Measurements from ENCODE around the gene CD36. TPM values are rescaled to one million over a fixed set of nuclear protein-coding genes. Genes with fewer than 3 reads are reported as not detected.

The CD36 gene
- total RNA-seq, 2 experiments from 2014 or later, result not detected

GRCh38 chr7:80611353-80611752 is 27.1 kb upstream of the CD36 start:
- CTCF ChIA-PET, result no interaction called here
- Mint-ChIP-seq H3K36me3 (ENCODE audit: low read depth) (no peaks in the 10 kb centered on the region), H3K4me3 (no peak overlapping the region), H3K4me1 (ENCODE audit: low read depth) (no peaks in the 10 kb centered on the region), H3K27ac (no peak overlapping the region), H3K27me3 (ENCODE audit: low read depth) (peaks cover 4% of the 10 kb centered on the region), H3K9me3 (no peaks in the 10 kb centered on the region)
- DNase-seq, result no peak
- intact Hi-C loops (cut with micrococcal nuclease), result no loop called here

- DNase-seq, result no peak
- Mint-ChIP-seq H3K27ac (no peak overlapping the region), H3K4me3 (no peak overlapping the region), H3K9me3 (no peaks in the 10 kb centered on the region), H3K27me3 (ENCODE audit: low read depth) (peaks cover 4% of the 10 kb centered on the region), H3K4me1 (ENCODE audit: low read depth) (no peaks in the 10 kb centered on the region), H3K36me3 (ENCODE audit: low read depth) (no peaks in the 10 kb centered on the region)
- CTCF ChIA-PET, result no interaction called here
- intact Hi-C loops (cut with micrococcal nuclease), result no loop called here
These were observed 26.7 kb upstream of the CD36 start for GRCh38 chr7:80611779-80612178.

DNA sequence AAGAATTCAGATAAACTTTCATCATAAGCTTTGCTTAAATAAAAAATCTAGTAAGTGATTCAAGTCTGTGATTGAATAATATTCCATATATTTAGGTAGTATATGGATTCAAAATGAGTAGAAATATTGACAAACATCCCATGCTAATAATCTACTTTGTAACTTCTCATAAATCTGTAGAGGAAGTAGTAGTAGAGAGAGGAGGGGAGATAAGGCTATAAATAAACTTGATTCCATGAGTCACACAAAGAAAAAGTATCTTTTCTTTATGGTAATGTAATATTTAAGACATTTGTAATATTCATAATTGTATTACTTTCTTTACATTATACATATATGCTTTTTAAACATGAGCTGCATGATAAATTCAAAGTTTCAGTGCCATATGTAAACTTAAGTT is 25.6 kb upstream of the CD36 start:
- peaks cover 1% of the 10 kb centered on the region for H3K27me3 Mint-ChIP-seq (ENCODE audit: low read depth)
- CTCF ChIA-PET, result no interaction called here

DNA sequence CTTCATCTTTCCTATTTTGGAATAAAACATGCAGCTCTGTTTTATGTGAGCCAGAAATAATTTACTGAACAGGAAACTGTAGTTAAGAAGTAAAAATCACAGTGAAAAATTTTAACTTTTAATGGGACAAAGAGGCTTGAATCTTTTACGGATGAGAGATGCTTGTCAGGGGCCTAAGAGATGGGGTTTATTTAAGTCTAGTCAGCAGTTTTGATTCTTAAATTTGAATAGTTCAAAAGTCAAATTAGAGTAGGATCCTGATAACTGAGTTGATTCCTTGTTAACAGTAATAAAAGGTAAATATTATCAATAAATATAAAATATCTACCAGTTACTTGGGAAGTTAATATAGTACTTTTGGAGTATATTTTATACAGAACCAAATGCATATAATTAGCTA is 24.9 kb upstream of the CD36 start:
- Mint-ChIP-seq H3K4me3 (no peak overlapping the region), H3K27ac (no peak overlapping the region), H3K9me3 (no peaks in the 10 kb centered on the region), H3K36me3 (ENCODE audit: low read depth) (no peaks in the 10 kb centered on the region), H3K27me3 (ENCODE audit: low read depth) (peaks cover 1% of the 10 kb centered on the region), H3K4me1 (ENCODE audit: low read depth) (no peaks in the 10 kb centered on the region)
- CTCF ChIA-PET, result no interaction called here
- no peak for DNase-seq
- intact Hi-C loops (cut with micrococcal nuclease), result no loop called here

More for the DNA sequence above, 25.6 kb upstream of the CD36 start:
- no peaks in the 10 kb centered on the region for H3K4me1 Mint-ChIP-seq (ENCODE audit: low read depth)
- H3K4me3 Mint-ChIP-seq, result no peak overlapping the region
- no peaks in the 10 kb centered on the region for H3K9me3 Mint-ChIP-seq
- H3K36me3 Mint-ChIP-seq (ENCODE audit: low read depth), result no peaks in the 10 kb centered on the region
- DNase-seq, result no peak
- H3K27ac Mint-ChIP-seq, result no peak overlapping the region
- intact Hi-C loops (cut with micrococcal nuclease), result no loop called here

- intact Hi-C loops (cut with micrococcal nuclease), result no loop called here
- Mint-ChIP-seq H3K9me3 (no peaks in the 10 kb centered on the region), H3K4me1 (ENCODE audit: low read depth) (no peaks in the 10 kb centered on the region), H3K4me3 (no peak overlapping the region), H3K27me3 (ENCODE audit: low read depth) (peaks cover 1% of the 10 kb centered on the region), H3K36me3 (ENCODE audit: low read depth) (no peaks in the 10 kb centered on the region), H3K27ac (no peak overlapping the region)
- CTCF ChIA-PET, result interaction anchor here (0.6 kb wide), 1 partner anchor 50 kb away, joined by 4 read pairs; no protein-coding TSS in a partner anchor
- DNase-seq, result no peak
These were observed 23.6 kb upstream of the CD36 start for GRCh38 chr7:80614851-80615271.

DNA sequence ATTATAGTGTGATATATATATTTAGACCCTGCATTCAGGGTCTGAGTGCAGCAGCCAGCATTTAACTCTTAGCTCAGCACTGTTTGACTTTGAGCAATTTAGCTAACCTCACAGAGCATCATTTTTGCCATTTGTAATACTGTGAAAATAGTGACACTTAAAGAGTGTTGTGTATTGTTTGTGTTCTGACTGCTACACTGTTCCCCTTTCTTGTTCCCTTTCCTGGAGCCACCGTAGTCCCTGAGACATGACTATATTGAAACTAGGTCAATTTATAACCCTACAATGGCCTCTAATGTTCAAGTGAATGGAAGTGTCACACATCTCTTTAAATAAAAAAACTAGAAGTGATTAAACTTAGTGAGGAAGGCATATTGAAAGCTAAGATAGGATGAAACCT is 20.3 kb upstream of the CD36 start:
- Mint-ChIP-seq H3K27me3 (ENCODE audit: low read depth) (peaks cover 1% of the 10 kb centered on the region), H3K27ac (no peak overlapping the region), H3K36me3 (ENCODE audit: low read depth) (no peaks in the 10 kb centered on the region), H3K9me3 (no peaks in the 10 kb centered on the region), H3K4me1 (ENCODE audit: low read depth) (no peaks in the 10 kb centered on the region), H3K4me3 (no peak overlapping the region)
- intact Hi-C loops (cut with micrococcal nuclease), result no loop called here
- CTCF ChIA-PET, result no interaction called here
- DNase-seq, result no peak

GRCh38 chr7:80619741-80620140 is 18.7 kb upstream of the CD36 start:
- no peak for DNase-seq
- H3K4me1 Mint-ChIP-seq (ENCODE audit: low read depth), result no peaks in the 10 kb centered on the region
- no peak overlapping the region for H3K4me3 Mint-ChIP-seq
- H3K27me3 Mint-ChIP-seq (ENCODE audit: low read depth), result peaks cover under 1% of the 10 kb centered on the region
- H3K36me3 Mint-ChIP-seq (ENCODE audit: low read depth), result no peaks in the 10 kb centered on the region
- intact Hi-C loops (cut with micrococcal nuclease), result no loop called here
- CTCF ChIA-PET, result no interaction called here
- no peaks in the 10 kb centered on the region for H3K9me3 Mint-ChIP-seq
- no peak overlapping the region for H3K27ac Mint-ChIP-seq

DNA sequence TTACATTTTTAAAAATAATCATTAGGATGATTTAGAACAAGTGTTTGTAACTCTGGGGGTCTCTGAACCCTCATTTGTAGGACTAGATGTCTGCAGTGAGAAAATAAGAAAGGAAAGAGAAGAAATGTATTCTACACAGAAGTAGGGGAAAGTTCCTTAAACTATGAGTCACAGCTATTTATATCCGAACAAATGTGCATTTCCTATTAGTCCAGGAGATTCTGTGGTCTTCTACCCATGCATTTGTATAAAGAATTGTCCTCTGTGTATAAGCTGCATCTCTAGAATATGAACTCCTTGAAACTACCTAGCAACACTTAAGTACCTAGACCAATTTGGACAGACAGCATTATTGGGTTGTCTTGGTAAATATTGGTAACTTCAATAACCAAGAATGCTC is 15.9 kb upstream of the CD36 start:
- CTCF ChIA-PET, result no interaction called here
- no peak for DNase-seq
- H3K27ac Mint-ChIP-seq, result no peak overlapping the region
- intact Hi-C loops (cut with micrococcal nuclease), result no loop called here
- no peak overlapping the region for H3K4me3 Mint-ChIP-seq
- no peaks in the 10 kb centered on the region for H3K27me3 Mint-ChIP-seq (ENCODE audit: low read depth)
- no peaks in the 10 kb centered on the region for H3K36me3 Mint-ChIP-seq (ENCODE audit: low read depth)
- no peaks in the 10 kb centered on the region for H3K9me3 Mint-ChIP-seq
- H3K4me1 Mint-ChIP-seq (ENCODE audit: low read depth), result no peaks in the 10 kb centered on the region

DNA sequence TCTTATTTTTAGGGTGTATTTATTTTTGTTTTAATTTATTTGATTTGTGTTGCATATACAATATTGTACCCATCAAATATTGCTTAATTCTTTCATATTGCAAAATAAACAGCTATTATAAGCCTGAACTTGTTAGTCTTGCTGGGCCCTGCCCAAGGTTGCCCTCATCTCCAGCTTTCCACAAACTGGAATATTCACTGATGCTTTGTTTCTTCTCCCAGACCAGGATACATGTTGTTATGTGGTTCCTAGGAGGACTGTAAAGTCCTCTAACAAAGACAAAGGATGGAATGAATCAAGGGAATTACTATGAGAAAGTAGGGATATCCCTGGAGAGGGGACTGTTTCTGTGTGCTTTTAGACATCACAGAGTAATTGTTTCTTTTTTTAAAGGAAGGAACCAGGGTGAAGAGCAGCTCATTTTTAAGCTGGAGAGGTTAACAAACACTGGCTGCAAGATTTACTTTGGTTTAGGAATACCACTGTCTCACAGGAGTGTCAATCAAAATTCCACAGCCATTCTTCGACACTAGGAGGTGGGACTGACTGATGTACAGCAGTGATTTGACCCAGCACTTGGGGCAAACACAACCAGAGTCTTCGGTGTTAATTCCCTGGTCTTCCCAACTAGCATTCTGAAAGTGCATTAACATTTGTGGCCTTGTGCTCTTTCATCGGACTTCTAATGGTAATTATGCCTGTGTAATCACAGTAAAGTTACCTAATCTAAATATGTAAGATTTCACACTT is 14.8 kb upstream of the CD36 start:
- H3K9me3 Mint-ChIP-seq, result no peaks in the 10 kb centered on the region
- CTCF ChIA-PET, result no interaction called here

DNA sequence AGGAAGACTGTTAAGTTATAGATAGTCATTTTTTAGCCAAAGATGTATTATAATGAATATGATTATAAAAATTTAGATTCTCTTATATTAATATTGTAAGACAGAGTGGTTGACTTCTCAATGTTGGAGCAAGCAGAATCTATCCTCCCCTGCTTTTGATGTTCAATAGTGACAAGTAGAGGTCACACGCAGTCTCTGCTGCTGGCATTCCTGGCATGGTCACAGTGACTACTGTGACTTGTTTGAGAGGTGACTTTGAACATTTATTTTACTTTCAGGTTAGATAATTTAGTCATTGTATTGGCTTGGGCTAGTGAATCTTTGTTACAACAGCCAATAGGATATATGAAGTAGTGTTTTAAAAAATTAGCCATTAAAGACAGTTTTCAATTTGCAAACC is 13.7 kb upstream of the CD36 start:
- no peak overlapping the region for H3K4me3 Mint-ChIP-seq
- H3K27me3 Mint-ChIP-seq (ENCODE audit: low read depth), result no peaks in the 10 kb centered on the region
- CTCF ChIA-PET, result no interaction called here
- no peak for DNase-seq
- no peaks in the 10 kb centered on the region for H3K4me1 Mint-ChIP-seq (ENCODE audit: low read depth)
- no peaks in the 10 kb centered on the region for H3K9me3 Mint-ChIP-seq
- intact Hi-C loops (cut with micrococcal nuclease), result no loop called here
- H3K36me3 Mint-ChIP-seq (ENCODE audit: low read depth), result no peaks in the 10 kb centered on the region
- H3K27ac Mint-ChIP-seq, result no peak overlapping the region

More for the DNA sequence above, 14.8 kb upstream of the CD36 start:
- no peak for DNase-seq
- H3K36me3 Mint-ChIP-seq (ENCODE audit: low read depth), result no peaks in the 10 kb centered on the region
- intact Hi-C loops (cut with micrococcal nuclease), result no loop called here
- no peak overlapping the region for H3K4me3 Mint-ChIP-seq
- no peaks in the 10 kb centered on the region for H3K4me1 Mint-ChIP-seq (ENCODE audit: low read depth)
- no peak overlapping the region for H3K27ac Mint-ChIP-seq
- no peaks in the 10 kb centered on the region for H3K27me3 Mint-ChIP-seq (ENCODE audit: low read depth)

GRCh38 chr7:80629023-80629422 is 9.4 kb upstream of the CD36 start:
- Mint-ChIP-seq H3K4me3 (no peak overlapping the region), H3K9me3 (no peaks in the 10 kb centered on the region), H3K27ac (no peak overlapping the region), H3K4me1 (ENCODE audit: low read depth) (no peaks in the 10 kb centered on the region), H3K27me3 (ENCODE audit: low read depth) (no peaks in the 10 kb centered on the region), H3K36me3 (ENCODE audit: low read depth) (no peaks in the 10 kb centered on the region)
- intact Hi-C loops (cut with micrococcal nuclease), result no loop called here
- CTCF ChIA-PET, result no interaction called here
- no peak for DNase-seq

DNA sequence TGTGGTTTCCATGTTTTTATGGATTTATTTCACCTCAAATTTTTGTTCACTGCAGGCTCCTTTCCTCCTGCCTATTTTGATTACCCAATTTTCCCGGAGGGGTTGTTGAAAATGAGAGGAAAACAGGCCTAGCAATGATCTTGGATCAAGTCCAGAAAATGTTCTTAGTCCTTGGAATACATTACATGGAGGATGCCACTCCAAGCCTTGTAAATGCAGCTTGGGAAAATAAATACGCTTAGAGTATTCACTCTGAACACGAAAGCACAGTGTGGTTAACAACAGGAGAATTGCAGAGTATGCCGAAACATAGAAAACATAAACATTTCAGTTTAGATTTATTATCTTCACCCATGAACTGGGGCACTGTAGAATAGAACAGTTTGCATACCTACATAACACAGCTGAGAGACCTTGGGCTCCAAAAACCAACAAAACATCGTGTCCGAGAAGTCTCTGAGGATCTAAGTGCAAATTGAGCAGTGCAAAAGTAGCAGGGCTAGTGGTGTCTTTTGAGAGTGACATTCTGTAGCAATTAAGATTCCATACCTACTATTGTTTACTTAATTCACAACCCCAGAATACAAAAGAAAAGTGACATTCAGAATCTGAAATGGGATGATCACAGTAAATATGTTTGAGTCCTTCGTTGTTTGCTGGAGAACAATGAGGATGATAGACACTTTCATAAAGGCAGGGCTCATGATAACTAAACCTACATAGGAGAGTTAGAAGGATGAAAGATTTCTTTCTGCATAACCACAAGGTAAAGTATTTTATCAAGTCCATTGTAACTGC is 7.6 kb upstream of the CD36 start:
- H3K4me1 Mint-ChIP-seq (ENCODE audit: low read depth), result no peaks in the 10 kb centered on the region
- H3K36me3 Mint-ChIP-seq (ENCODE audit: low read depth), result no peaks in the 10 kb centered on the region
- no peaks in the 10 kb centered on the region for H3K9me3 Mint-ChIP-seq
- peaks cover 1% of the 10 kb centered on the region for H3K27me3 Mint-ChIP-seq (ENCODE audit: low read depth)
- intact Hi-C loops (cut with micrococcal nuclease), result no loop called here
- CTCF ChIA-PET, result no interaction called here
- no peak for DNase-seq
- no peak overlapping the region for H3K27ac Mint-ChIP-seq
- H3K4me3 Mint-ChIP-seq, result no peak overlapping the region

GRCh38 chr7:80631421-80631820 is 7.0 kb upstream of the CD36 start:
- H3K4me1 Mint-ChIP-seq (ENCODE audit: low read depth), result no peaks in the 10 kb centered on the region
- H3K27ac Mint-ChIP-seq, result no peak overlapping the region
- intact Hi-C loops (cut with micrococcal nuclease), result no loop called here
- DNase-seq, result no peak
- no peaks in the 10 kb centered on the region for H3K9me3 Mint-ChIP-seq
- CTCF ChIA-PET, result interaction anchor here (0.6 kb wide), 1 partner anchor 249 kb away, joined by 4 read pairs; no protein-coding TSS in a partner anchor
- peaks cover 3% of the 10 kb centered on the region for H3K27me3 Mint-ChIP-seq (ENCODE audit: low read depth)
- H3K4me3 Mint-ChIP-seq, result no peak overlapping the region
- no peaks in the 10 kb centered on the region for H3K36me3 Mint-ChIP-seq (ENCODE audit: low read depth)
